ENCODE data around the gene SEMG2. TPM values are rescaled to one million over a fixed set of nuclear protein-coding genes. Genes with fewer than 3 reads are reported as not detected.

Gene SEMG2
- total RNA-seq, 1 experiment from 2014 or later, result not detected

DNA sequence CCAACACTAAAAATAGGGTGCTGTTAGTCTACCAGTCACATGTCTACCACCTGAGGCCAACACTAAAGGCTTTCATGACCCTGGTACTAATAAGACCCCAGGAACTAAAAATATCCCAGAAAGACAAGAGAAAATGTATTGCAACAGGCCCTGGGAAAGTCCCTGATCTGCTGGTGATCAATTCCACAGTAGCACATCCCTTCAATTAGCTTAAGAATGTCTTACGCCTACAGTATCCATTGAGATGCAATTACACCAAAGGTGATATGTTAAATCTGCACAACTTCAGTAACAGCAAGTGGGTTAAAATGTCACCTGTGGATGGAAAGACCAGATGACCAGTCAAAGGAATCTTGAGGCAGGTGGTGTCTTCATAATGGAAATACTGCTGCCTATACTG lies 11.2 kb upstream of the SEMG2 start:
- ChIA-PET POLR2A (ENCODE audit: low non-redundant PET) (no interaction called here), CTCF (no interaction called here)
- Histone ChIP-seq H3K27me3 (replicated peaks; ENCODE audit: insufficient read depth, low read depth, low read length, poor library complexity) (peaks cover 3% of the 10 kb centered on the region), H3K9me3 (ENCODE audit: low read depth, low read length, poor library complexity, severe bottlenecking) (no peaks in the 10 kb centered on the region), H3K4me3 (ENCODE audit: low read depth, low read length, poor library complexity, severe bottlenecking) (no peak overlapping the region), H3K4me1 (ENCODE audit: insufficient read depth, low read length, poor library complexity, severe bottlenecking) (peaks cover 7% of the 10 kb centered on the region), H3K27ac (ENCODE audit: low read depth, low read length, poor library complexity, severe bottlenecking) (no peak overlapping the region), H3K36me3 (ENCODE audit: insufficient read depth, low read length, poor library complexity, severe bottlenecking) (no peaks in the 10 kb centered on the region)
- DNase-seq (ENCODE audit: low spot score), result no peak
- TF ChIP-seq EZH2 (IDR thresholded peaks at IDR 0.05; ENCODE audit: borderline replicate concordance, low read depth, low read length, poor library complexity, severe bottlenecking), result no peak
- TF ChIP-seq, protein P1, sequence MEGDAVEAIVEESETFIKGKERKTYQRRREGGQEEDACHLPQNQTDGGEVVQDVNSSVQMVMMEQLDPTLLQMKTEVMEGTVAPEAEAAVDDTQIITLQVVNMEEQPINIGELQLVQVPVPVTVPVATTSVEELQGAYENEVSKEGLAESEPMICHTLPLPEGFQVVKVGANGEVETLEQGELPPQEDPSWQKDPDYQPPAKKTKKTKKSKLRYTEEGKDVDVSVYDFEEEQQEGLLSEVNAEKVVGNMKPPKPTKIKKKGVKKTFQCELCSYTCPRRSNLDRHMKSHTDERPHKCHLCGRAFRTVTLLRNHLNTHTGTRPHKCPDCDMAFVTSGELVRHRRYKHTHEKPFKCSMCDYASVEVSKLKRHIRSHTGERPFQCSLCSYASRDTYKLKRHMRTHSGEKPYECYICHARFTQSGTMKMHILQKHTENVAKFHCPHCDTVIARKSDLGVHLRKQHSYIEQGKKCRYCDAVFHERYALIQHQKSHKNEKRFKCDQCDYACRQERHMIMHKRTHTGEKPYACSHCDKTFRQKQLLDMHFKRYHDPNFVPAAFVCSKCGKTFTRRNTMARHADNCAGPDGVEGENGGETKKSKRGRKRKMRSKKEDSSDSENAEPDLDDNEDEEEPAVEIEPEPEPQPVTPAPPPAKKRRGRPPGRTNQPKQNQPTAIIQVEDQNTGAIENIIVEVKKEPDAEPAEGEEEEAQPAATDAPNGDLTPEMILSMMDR (conservative IDR thresholded peaks at IDR 0.05; ENCODE audit: low read depth, low read length), result no peak
- BruUV-seq (replicated peaks), result no TSS peak
- intact Hi-C loops (cut with micrococcal nuclease; ENCODE audit: unreplicated experiment), result no loop called here

DNA sequence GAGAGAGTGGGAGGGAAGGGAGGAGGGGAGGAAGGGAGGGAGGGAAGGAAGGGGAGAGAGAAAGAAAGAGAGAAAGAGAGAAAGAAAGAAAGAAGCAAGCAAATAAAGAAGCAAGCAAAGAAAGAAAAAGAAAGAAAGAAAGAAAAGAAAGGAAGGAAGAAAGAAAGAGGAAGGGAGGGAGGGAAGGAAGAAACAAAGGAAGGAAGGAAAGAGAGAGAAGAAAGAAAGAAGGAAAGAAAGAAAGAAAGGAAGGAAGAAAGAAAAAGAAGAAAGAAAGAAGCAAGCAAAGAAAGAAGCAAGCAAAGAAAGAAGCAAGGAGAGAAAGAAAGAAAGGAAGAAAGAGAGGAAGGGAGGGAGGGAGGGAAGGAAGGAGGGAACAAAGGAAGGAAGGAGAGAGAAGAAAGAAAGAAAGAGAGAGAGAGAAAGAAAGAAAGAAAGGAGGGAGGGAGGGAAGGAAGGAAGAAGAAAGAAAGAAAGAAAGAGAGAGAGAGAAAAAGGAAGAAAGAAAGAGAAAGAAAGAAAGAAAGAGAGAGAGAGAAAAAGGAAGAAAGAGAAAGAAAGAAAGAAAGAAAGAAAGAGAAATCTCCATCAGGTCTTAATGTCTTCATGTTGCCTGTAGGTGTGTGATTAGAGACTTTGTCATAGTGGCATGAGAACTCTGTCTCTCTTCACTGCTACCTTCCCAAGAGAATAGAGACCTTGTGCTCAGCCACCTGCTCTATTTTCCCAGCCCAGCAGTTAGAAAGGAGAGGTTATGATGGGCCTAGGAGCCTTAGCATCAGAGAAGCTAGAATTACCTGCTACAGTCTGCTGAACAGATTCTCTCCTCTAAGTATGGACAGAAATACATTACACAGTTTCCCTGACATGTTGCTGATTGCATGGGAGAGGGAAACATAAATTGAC lies 9.4 kb upstream of the SEMG2 start:
- POLR2A ChIA-PET (ENCODE audit: low non-redundant PET), result no interaction called here
- intact Hi-C loops (cut with micrococcal nuclease; ENCODE audit: unreplicated experiment), result no loop called here
- H3K9me3 ChIP-seq (ENCODE audit: low read depth, low read length, poor library complexity, severe bottlenecking), result no peaks in the 10 kb centered on the region
- H3K4me1 ChIP-seq (ENCODE audit: insufficient read depth, low read length, poor library complexity, severe bottlenecking), result peaks cover 2% of the 10 kb centered on the region
- no peak for DNase-seq (ENCODE audit: low spot score)
- peaks cover 3% of the 10 kb centered on the region for H3K27me3 ChIP-seq (replicated peaks; ENCODE audit: insufficient read depth, low read depth, low read length, poor library complexity)
- no peaks in the 10 kb centered on the region for H3K36me3 ChIP-seq (ENCODE audit: insufficient read depth, low read length, poor library complexity, severe bottlenecking)
- no peak for TF ChIP-seq EZH2 (IDR thresholded peaks at IDR 0.05; ENCODE audit: borderline replicate concordance, low read depth, low read length, poor library complexity, severe bottlenecking)
- TF ChIP-seq, protein P1 (conservative IDR thresholded peaks at IDR 0.05; ENCODE audit: low read depth, low read length), result no peak
- CTCF ChIA-PET, result no interaction called here
- H3K27ac ChIP-seq (ENCODE audit: low read depth, low read length, poor library complexity, severe bottlenecking), result no peak overlapping the region
- no TSS peak for BruUV-seq (replicated peaks)
- no peak overlapping the region for H3K4me3 ChIP-seq (ENCODE audit: low read depth, low read length, poor library complexity, severe bottlenecking)

DNA sequence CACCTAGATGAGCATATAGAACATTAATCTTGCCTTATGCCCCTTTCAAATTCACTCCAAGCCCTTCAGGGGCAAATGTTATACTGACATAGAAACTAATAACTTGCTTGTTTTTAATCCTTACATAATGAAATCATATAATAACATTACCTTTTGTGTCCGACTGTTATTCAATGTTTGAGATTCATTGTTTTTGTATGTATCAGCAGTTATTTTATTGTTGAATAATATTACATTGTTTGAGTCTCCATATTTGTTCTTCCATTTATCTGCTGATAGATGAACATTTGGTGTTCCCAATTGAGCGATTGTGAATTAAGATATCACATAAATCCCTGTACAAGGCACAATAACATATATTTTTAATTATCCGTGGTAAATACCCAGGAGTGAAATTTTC lies 8.3 kb upstream of the SEMG2 start:
- no peak overlapping the region for H3K4me3 ChIP-seq (ENCODE audit: low read depth, low read length, poor library complexity, severe bottlenecking)
- TF ChIP-seq, protein P1 (conservative IDR thresholded peaks at IDR 0.05; ENCODE audit: low read depth, low read length), result no peak
- TF ChIP-seq EZH2 (IDR thresholded peaks at IDR 0.05; ENCODE audit: borderline replicate concordance, low read depth, low read length, poor library complexity, severe bottlenecking), result no peak
- no peaks in the 10 kb centered on the region for H3K36me3 ChIP-seq (ENCODE audit: insufficient read depth, low read length, poor library complexity, severe bottlenecking)
- H3K4me1 ChIP-seq (ENCODE audit: insufficient read depth, low read length, poor library complexity, severe bottlenecking), result no peaks in the 10 kb centered on the region
- BruUV-seq (replicated peaks), result no TSS peak
- ChIA-PET CTCF (no interaction called here), POLR2A (ENCODE audit: low non-redundant PET) (no interaction called here)
- no peak overlapping the region for H3K27ac ChIP-seq (ENCODE audit: low read depth, low read length, poor library complexity, severe bottlenecking)
- H3K27me3 ChIP-seq (replicated peaks; ENCODE audit: insufficient read depth, low read depth, low read length, poor library complexity), result peaks cover 3% of the 10 kb centered on the region
- no peak for DNase-seq (ENCODE audit: low spot score)
- no peaks in the 10 kb centered on the region for H3K9me3 ChIP-seq (ENCODE audit: low read depth, low read length, poor library complexity, severe bottlenecking)
- intact Hi-C loops (cut with micrococcal nuclease; ENCODE audit: unreplicated experiment), result no loop called here

Measured in A673 (cell line).